Esophagus squamous epithelium (tissue), 5 donors: Measurements from ENCODE around the gene P2RY10. TPM values are rescaled to one million over a fixed set of nuclear protein-coding genes. Genes with fewer than 3 reads are reported as not detected.

Source experiments
- DNase-seq: peaks from one replicate; lab custom pipeline; 2025; lab: John Stamatoyannopoulos, UW
- H3K27ac ChIP-seq, 4 donors: fragments of 200-600 bp; sonication (generic); one replicate each; pipeline ENCODE4 v1.5.1; 2016 to 2019; ENCODE audit warnings: mild to moderate bottlenecking in 1 of 4
- H3K27me3 ChIP-seq, 4 donors: fragments of 200-600 bp; sonication (generic); 1 replicate in 3 of 4; 2 replicates in 1 of 4; pipeline versions ENCODE4 v1.5.1 to v1.6.0; 2017 to 2021; ENCODE audit warnings: antibody characterized with exemption in 1 of 4
- H3K36me3 ChIP-seq, 3 donors: fragments of 200-600 bp; sonication (generic); one replicate each; pipeline ENCODE4 v1.5.1; 2016 to 2019
- H3K4me1 ChIP-seq, 3 donors: fragments of 200-600 bp; sonication (generic); one replicate each; pipeline ENCODE4 v1.5.1; 2017 to 2019
- H3K4me3 ChIP-seq, 4 donors: fragments of 200-600 bp; sonication (generic); 1 replicate in 3 of 4; 2 replicates in 1 of 4; pipeline ENCODE4 v1.5.1; 2016 to 2019; ENCODE audit warnings: mild to moderate bottlenecking in 2 of 4, moderate library complexity in 1 of 4
- H3K9me3 ChIP-seq, 3 donors: fragments of 200-600 bp; sonication (generic); one replicate each; pipeline ENCODE4 v1.5.1; 2016 to 2019
- POLR2A ChIP-seq, 4 donors: fragments of 450-650 bp; IDR thresholded peaks; one replicate each; pipeline ENCODE4 v1.6.1; 2017; ENCODE audit warnings: antibody characterized with exemption in 4 of 4, mild to moderate bottlenecking in 4 of 4, moderate library complexity in 3 of 4
- WGBS, 2 donors: methylation state at CpG; one replicate each; pipeline ENCODE4 v1.1.5; 2018; 5-methylcytosine and 5-hydroxymethylcytosine counted together
- intact Hi-C: fragments of 100-400 bp; cut with DNase I; formaldehyde crosslinking; loops from one replicate; pipeline ENCODE4 v1.15.0; 2022
- total RNA-seq, 4 donors: library from RNA; depleted of rRNA; stranded (reverse); fragments of >200 nt; gene quantifications; one replicate each; pipeline ENCODE4 v1.1.0, GENCODE V29; 2016
- TF ChIP-seq, protein P1 (sequence below), 6 experiments: fragments of 450-650 bp in 4 of 6; fragments of 200-600 bp in 2 of 6; sonication (generic) in 2 of 6; IDR thresholded peaks; one replicate each; pipeline ENCODE4 v1.5.1; 2016 to 2019; ENCODE audit warnings: antibody characterized with exemption in 6 of 6, mild to moderate bottlenecking in 4 of 6, moderate library complexity in 4 of 6
- donor health status: DM: yes; HTN: yes; CAD: no.

P2RY10 gene
- total RNA-seq, 4 donors from 2014 or later, result 0.38 to 1.9 (median 0.83) TPM; not detected in 1

DNA sequence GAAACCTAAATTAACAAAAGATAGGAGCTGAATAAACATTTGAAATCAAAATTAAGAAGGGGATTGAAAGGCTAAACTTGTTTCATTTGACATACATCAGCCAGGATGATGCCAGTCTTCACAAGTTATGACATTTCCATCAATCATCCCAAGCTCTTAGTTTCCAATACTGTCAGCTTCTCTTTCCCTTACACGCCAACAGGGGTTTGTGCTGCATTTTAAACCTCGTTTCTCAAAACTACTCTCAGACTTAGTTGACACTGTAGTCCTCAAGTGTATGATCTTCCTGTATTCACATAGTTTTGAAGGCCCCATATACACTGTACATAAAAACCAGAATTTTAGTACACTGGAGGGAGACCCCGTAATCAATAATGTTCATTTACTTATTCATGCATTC, 840 bp upstream of the P2RY10 start:
- Histone ChIP-seq H3K27ac (no peak overlapping the region), H3K27me3 (no peaks in the 10 kb centered on the region), H3K9me3 (no peaks in the 10 kb centered on the region), H3K4me1 (no peaks in the 10 kb centered on the region), H3K4me3 (no peak overlapping the region), H3K36me3 (no peaks in the 10 kb centered on the region)
- DNase-seq, result no peak
- WGBS, 2 donors, result 34 to 56% methylated on average over 3 of the region's 3 CpGs
- no peak for TF ChIP-seq POLR2A (IDR thresholded peaks at IDR 0.05)
- TF ChIP-seq, protein P1, sequence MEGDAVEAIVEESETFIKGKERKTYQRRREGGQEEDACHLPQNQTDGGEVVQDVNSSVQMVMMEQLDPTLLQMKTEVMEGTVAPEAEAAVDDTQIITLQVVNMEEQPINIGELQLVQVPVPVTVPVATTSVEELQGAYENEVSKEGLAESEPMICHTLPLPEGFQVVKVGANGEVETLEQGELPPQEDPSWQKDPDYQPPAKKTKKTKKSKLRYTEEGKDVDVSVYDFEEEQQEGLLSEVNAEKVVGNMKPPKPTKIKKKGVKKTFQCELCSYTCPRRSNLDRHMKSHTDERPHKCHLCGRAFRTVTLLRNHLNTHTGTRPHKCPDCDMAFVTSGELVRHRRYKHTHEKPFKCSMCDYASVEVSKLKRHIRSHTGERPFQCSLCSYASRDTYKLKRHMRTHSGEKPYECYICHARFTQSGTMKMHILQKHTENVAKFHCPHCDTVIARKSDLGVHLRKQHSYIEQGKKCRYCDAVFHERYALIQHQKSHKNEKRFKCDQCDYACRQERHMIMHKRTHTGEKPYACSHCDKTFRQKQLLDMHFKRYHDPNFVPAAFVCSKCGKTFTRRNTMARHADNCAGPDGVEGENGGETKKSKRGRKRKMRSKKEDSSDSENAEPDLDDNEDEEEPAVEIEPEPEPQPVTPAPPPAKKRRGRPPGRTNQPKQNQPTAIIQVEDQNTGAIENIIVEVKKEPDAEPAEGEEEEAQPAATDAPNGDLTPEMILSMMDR (IDR thresholded peaks at IDR 0.05), result no peak
- intact Hi-C loops, result no loop called here

DNA sequence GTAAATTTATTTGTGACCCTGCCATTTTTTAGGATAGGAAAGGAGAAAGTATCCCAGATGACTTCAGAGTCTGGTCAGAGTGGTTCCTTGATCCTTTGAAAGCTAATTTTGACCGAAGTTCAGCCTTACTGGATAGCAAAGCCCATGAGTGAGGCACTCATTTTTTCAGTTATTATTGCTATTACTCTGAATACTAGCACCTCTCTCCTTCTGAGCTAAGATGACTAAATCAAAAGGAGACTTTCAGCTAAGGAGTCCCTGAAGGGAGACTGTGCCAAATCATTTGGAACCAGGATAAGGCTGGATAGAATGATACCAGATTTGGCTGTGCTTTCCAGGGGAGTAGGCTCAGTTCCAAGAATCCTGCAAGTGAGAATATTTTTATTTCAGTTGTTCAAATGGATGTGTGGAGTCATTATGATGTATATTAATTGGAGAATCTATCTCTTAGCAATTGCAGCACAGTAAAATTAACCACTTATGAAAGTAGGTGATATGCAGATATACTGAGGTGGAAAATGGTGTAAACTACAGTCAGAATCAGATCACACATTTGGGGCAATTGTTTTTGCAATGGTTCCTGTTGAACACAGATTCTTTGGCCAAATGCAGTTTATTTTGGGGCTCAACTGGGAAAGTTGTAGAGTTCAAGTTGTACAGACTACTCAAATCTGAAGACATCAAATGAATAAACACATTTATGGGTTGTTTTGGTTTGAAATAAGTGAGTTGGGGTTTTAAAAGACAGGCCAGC, 1.2 kb downstream of the P2RY10 start:
- Histone ChIP-seq H3K9me3 (no peaks in the 10 kb centered on the region), H3K27me3 (no peaks in the 10 kb centered on the region), H3K4me1 (no peaks in the 10 kb centered on the region), H3K36me3 (no peaks in the 10 kb centered on the region), H3K4me3 (peak overlapping the region in 2 of 4 donors; percentile 19 to 43), H3K27ac (peak overlapping the region in 1 of 4 donors; percentile 29)
- no peak for DNase-seq
- 58% methylated on average over 1 of the region's 1 CpG; no CpG with 5 or more reads in 1 of the 2 donors for WGBS, 2 donors
- intact Hi-C loops, result no loop called here
- TF ChIP-seq, protein P1 (IDR thresholded peaks at IDR 0.05), result no peak

DNA sequence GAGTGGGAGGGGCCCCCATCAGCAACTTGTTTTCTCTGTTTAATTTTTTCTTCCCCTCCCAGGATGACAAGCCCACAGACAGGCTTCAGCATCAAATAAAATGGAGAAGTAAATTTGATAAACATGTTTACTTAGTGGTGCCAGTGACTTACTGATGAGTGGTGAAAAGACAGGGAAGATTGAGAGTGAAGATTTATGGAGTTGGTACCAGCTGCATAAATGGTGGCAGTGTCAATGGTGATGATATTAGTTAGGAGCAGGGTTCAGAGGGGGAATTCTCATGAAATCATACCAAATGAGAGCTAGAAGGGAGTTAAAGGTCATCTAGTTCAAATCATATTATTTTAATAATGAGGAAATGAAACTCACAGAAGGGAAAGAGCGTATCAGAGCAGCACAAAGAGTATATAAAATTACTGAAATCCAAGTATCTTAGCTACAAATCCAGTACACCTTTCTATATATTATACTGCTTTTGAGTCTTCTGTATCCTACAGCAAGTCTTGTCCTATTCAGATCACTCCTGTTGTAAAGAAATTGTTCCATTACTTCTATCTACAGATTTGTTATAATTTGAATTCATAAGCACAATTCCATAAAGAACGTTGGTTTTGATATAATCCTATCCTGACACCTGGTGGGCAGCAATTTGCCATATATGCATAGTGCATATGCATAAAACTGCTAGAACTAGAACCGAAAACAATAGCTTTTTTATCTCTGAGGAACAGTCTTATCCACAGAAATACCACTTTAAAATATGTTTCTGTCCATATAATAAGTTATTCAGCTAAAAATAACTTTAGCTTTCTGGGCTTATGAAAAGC, 5.0 kb downstream of the P2RY10 start:
- H3K4me3 ChIP-seq, result no peak overlapping the region
- no peak overlapping the region for H3K27ac ChIP-seq
- TF ChIP-seq, protein P1 (IDR thresholded peaks at IDR 0.05), result no peak
- TF ChIP-seq POLR2A (IDR thresholded peaks at IDR 0.05), result no peak
- no peaks in the 10 kb centered on the region for H3K4me1 ChIP-seq
- H3K36me3 ChIP-seq, result no peaks in the 10 kb centered on the region
- DNase-seq, result no peak
- no peaks in the 10 kb centered on the region for H3K27me3 ChIP-seq
- no peaks in the 10 kb centered on the region for H3K9me3 ChIP-seq
- WGBS, 2 donors, result 51 to 61% methylated on average over 3 of the region's 3 CpGs
- intact Hi-C loops, result no loop called here

DNA sequence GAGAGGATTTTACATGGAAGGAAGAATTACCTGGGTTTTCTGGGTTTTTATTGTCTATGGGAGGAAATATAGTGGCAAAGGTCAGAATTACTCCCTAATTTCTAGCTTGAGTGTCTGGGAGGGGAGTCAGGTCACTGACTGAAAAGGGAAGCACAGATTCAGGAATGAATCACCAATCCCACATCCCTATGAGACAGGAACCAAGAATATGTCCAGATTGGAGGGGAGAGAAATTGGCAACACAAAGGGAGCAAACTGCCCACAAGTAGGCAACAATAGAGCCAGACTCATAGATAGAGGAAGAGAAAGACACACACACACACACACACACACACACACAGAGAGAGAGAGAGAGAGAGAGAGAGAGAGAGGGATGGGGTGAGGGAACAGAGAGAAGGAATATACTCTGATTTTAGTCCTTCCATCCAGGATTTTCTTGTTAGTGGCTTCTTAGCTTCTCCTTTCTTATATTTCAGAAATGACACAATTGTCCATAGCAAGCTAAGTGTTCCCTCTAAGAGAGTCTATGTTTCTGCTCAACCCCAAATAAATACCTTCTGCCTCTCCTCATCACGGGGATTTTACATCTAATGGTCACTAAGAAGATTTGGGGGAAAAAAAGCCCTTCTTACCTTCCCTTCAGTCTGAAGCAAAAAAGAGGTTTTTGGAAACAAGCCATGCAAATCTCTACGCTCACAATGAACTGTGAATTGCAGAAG, 12.0 kb downstream of the P2RY10 start:
- Histone ChIP-seq H3K4me3 (no peak overlapping the region), H3K4me1 (no peaks in the 10 kb centered on the region), H3K27me3 (no peaks in the 10 kb centered on the region), H3K36me3 (no peaks in the 10 kb centered on the region), H3K27ac (no peak overlapping the region), H3K9me3 (no peaks in the 10 kb centered on the region)
- WGBS, 2 donors, result 33 to 47% methylated on average over 1 to 2 of the region's 2 CpGs
- DNase-seq, result no peak
- TF ChIP-seq, protein P1 (IDR thresholded peaks at IDR 0.05), result no peak
- no peak for TF ChIP-seq POLR2A (IDR thresholded peaks at IDR 0.05)
- intact Hi-C loops, result no loop called here
